Neural cell (in vitro differentiated cells): Measurements from ENCODE around the gene SCGB3A1. TPM values are rescaled to one million over a fixed set of nuclear protein-coding genes. Genes with fewer than 3 reads are reported as not detected.

Experiments
- H2AFZ ChIP-seq: fragments of 200-600, 300-800 bp; sonication (generic), shearing (Covaris generic); 2 replicates; pipeline ENCODE4 v1.6.0; 2014; ENCODE audit warnings: low read depth, mild to moderate bottlenecking, antibody characterized with exemption, low read length, moderate library complexity
- H3F3A ChIP-seq: fragments of 200-600 bp; shearing (Covaris generic); 2 replicates; pipeline ENCODE4 v1.6.1; 2016; ENCODE audit warnings: mild to moderate bottlenecking, moderate library complexity, mixed read lengths, antibody characterized with exemption, low read length; ENCODE audit not compliant: insufficient read depth, poor library complexity, severe bottlenecking
- H3K27ac ChIP-seq: fragments of 200-600, 300-800 bp; sonication (generic), shearing (Covaris generic); 2 replicates; pipeline ENCODE4 v1.5.1; 2014; ENCODE audit warnings: mild to moderate bottlenecking, low read length, moderate library complexity
- H3K27me3 ChIP-seq: fragments of 300-800, 200-600 bp; sonication (generic), shearing (Covaris generic); 2 replicates; pipeline ENCODE4 v1.6.0; 2014; ENCODE audit warnings: mild to moderate bottlenecking, low read depth, low read length, moderate library complexity; ENCODE audit not compliant: insufficient read depth
- H3K36me3 ChIP-seq: fragments of 300-800, 200-600 bp; sonication (generic), shearing (Covaris generic); 2 replicates; pipeline ENCODE4 v1.5.1; 2014; ENCODE audit warnings: mild to moderate bottlenecking, antibody characterized with exemption, low read length, moderate library complexity; ENCODE audit not compliant: insufficient read depth
- H3K4me2 ChIP-seq: fragments of 300-800, 200-600 bp; sonication (generic), shearing (Covaris generic); 2 replicates; pipeline ENCODE4 v1.6.0; 2014; ENCODE audit warnings: mild to moderate bottlenecking, low read length
- H3K4me3 ChIP-seq: fragments of 300-800, 200-600 bp; sonication (generic), shearing (Covaris generic); 2 replicates; pipeline ENCODE4 v1.5.1; 2014; ENCODE audit warnings: mild to moderate bottlenecking, low read length, moderate library complexity
- H3K79me2 ChIP-seq: fragments of 200-600 bp; shearing (Covaris generic); replicated peaks from 2 replicates; pipeline ENCODE4 v1.6.0; 2014; ENCODE audit warnings: mild to moderate bottlenecking, low read length, moderate library complexity; ENCODE audit not compliant: insufficient read depth
- H3K9ac ChIP-seq: fragments of 300-800, 200-600 bp; sonication (generic), shearing (Covaris generic); 2 replicates; pipeline ENCODE4 v1.6.1; 2016; ENCODE audit warnings: mild to moderate bottlenecking, low read length, mixed read lengths
- H3K9me2 ChIP-seq: fragments of 200-600 bp; shearing (Covaris generic); 2 replicates; pipeline ENCODE4 v1.6.1; 2016; ENCODE audit warnings: mild to moderate bottlenecking, low read length, mixed read lengths; ENCODE audit not compliant: insufficient read depth
- H3K9me3 ChIP-seq: fragments of 200-600, 300-800 bp; sonication (generic), shearing (Covaris generic); 2 replicates; pipeline ENCODE4 v1.6.1; 2016; ENCODE audit warnings: mild to moderate bottlenecking, mixed run types, low read length, moderate library complexity, mixed read lengths
- H4K20me1 ChIP-seq: fragments of 200-600 bp; shearing (Covaris generic); 2 replicates; pipeline ENCODE4 v1.6.1; 2016; ENCODE audit warnings: mild to moderate bottlenecking, mixed run types; ENCODE audit not compliant: insufficient read depth
- CTCF ChIP-seq: fragments of 450-650 bp; IDR thresholded peaks from 2 replicates; pipeline ENCODE4 v1.5.1; 2014; ENCODE audit warnings: antibody characterized with exemption, mild to moderate bottlenecking, moderate library complexity; ENCODE audit not compliant: poor library complexity, severe bottlenecking
- EP300 ChIP-seq: fragments of 450-650 bp; conservative IDR thresholded peaks from 2 replicates; pipeline ENCODE4 v1.6.1; 2014; ENCODE audit warnings: antibody characterized with exemption, mild to moderate bottlenecking, moderate library complexity; ENCODE audit not compliant: poor library complexity, severe bottlenecking
- EZH2 ChIP-seq: fragments of 200-600, 300-800 bp; shearing (Covaris generic), sonication (generic); IDR thresholded peaks from 2 replicates; pipeline ENCODE4 v1.6.1; 2014; ENCODE audit warnings: antibody characterized with exemption, low read length, borderline replicate concordance, mild to moderate bottlenecking; ENCODE audit not compliant: insufficient read depth, poor library complexity, severe bottlenecking
- MXI1 ChIP-seq: fragments of 450-650 bp; conservative IDR thresholded peaks from 2 replicates; pipeline ENCODE4 v1.6.1; 2014; ENCODE audit warnings: antibody characterized with exemption, mild to moderate bottlenecking; ENCODE audit not compliant: poor library complexity, severe bottlenecking
- POLR2AphosphoS5 ChIP-seq: IDR thresholded peaks from 2 replicates; pipeline ENCODE4 v1.6.1; 2012
- RAD21 ChIP-seq: fragments of 450-650 bp; conservative IDR thresholded peaks from 2 replicates; pipeline ENCODE4 v1.6.1; 2014; ENCODE audit warnings: antibody characterized with exemption, mild to moderate bottlenecking, moderate library complexity
- SMC3 ChIP-seq: fragments of 450-650 bp; conservative IDR thresholded peaks from 2 replicates; pipeline ENCODE4 v1.6.1; 2014; ENCODE audit warnings: antibody characterized with exemption, mild to moderate bottlenecking, moderate library complexity; ENCODE audit not compliant: poor library complexity
- TAF1 ChIP-seq: IDR thresholded peaks from 2 replicates; pipeline ENCODE4 v1.6.1; 2012; ENCODE audit warnings: low read depth
- polyA plus RNA-seq: library from polyadenylated mRNA; depleted of rRNA; stranded (reverse); fragments of >200 nt; gene quantifications from 2 replicates; pipeline ENCODE4 v1.2.3, GENCODE V29; 2014
- TF ChIP-seq, protein P1 (sequence below): IDR thresholded peaks from 2 replicates; pipeline ENCODE4 v1.6.1; 2012; ENCODE audit warnings: borderline replicate concordance

SCGB3A1 gene
- polyA plus RNA-seq, 1 donor from 2014 or later = not detected

GRCh38 chr5:180623411-180623834 lies 32.1 kb upstream of the SCGB3A1 start:
- H4K20me1 ChIP-seq = no peaks in the 10 kb centered on the region
- TF ChIP-seq CTCF (no peak), POLR2AphosphoS5 (no peak), EP300 (no peak), RAD21 (no peak), TAF1 (no peak), MXI1 (no peak), SMC3 (no peak), EZH2 (no peak)
- TF ChIP-seq, protein P1, sequence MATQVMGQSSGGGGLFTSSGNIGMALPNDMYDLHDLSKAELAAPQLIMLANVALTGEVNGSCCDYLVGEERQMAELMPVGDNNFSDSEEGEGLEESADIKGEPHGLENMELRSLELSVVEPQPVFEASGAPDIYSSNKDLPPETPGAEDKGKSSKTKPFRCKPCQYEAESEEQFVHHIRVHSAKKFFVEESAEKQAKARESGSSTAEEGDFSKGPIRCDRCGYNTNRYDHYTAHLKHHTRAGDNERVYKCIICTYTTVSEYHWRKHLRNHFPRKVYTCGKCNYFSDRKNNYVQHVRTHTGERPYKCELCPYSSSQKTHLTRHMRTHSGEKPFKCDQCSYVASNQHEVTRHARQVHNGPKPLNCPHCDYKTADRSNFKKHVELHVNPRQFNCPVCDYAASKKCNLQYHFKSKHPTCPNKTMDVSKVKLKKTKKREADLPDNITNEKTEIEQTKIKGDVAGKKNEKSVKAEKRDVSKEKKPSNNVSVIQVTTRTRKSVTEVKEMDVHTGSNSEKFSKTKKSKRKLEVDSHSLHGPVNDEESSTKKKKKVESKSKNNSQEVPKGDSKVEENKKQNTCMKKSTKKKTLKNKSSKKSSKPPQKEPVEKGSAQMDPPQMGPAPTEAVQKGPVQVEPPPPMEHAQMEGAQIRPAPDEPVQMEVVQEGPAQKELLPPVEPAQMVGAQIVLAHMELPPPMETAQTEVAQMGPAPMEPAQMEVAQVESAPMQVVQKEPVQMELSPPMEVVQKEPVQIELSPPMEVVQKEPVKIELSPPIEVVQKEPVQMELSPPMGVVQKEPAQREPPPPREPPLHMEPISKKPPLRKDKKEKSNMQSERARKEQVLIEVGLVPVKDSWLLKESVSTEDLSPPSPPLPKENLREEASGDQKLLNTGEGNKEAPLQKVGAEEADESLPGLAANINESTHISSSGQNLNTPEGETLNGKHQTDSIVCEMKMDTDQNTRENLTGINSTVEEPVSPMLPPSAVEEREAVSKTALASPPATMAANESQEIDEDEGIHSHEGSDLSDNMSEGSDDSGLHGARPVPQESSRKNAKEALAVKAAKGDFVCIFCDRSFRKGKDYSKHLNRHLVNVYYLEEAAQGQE = no peak
- no peak overlapping the region for H3K4me3 ChIP-seq
- H3K4me2 ChIP-seq = no peak overlapping the region
- no peaks in the 10 kb centered on the region for H3K9me2 ChIP-seq
- no peak overlapping the region for H3K9ac ChIP-seq
- H3K79me2 ChIP-seq = no peaks in the 10 kb centered on the region
- no peak overlapping the region for H3K27ac ChIP-seq
- H3K27me3 ChIP-seq = peaks cover 2% of the 10 kb centered on the region
- no peaks in the 10 kb centered on the region for H3F3A ChIP-seq
- H3K9me3 ChIP-seq = no peaks in the 10 kb centered on the region
- no peak overlapping the region for H2AFZ ChIP-seq
- no peaks in the 10 kb centered on the region for H3K36me3 ChIP-seq

- Histone ChIP-seq H2AFZ (no peak overlapping the region), H3K4me2 (no peak overlapping the region), H3K27me3 (peaks cover 3% of the 10 kb centered on the region), H3K36me3 (no peaks in the 10 kb centered on the region), H4K20me1 (no peaks in the 10 kb centered on the region), H3F3A (no peaks in the 10 kb centered on the region), H3K9me3 (no peaks in the 10 kb centered on the region), H3K9ac (no peak overlapping the region), H3K4me3 (no peak overlapping the region), H3K79me2 (no peaks in the 10 kb centered on the region), H3K27ac (no peak overlapping the region), H3K9me2 (no peaks in the 10 kb centered on the region)
- TF ChIP-seq, protein P1 = no peak
- TF ChIP-seq POLR2AphosphoS5 (no peak), SMC3 (no peak), CTCF (no peak), MXI1 (no peak), EP300 (no peak), EZH2 (no peak), RAD21 (no peak), TAF1 (no peak)
These were observed 31.6 kb upstream of the SCGB3A1 start for GRCh38 chr5:180622910-180623309.
